Measurements from ENCODE around the gene TNFRSF17.
"Not testable (repeated sequence)": the region's sequence is repeated elsewhere in the genome, so short reads cannot be mapped to it uniquely, and the experiment has no call there.

Gene TNFRSF17

GRCh38 chr16:11964761-11965551, at the start of gene TNFRSF17:
Gene TNFRSF17, plus strand, starts transcription at chr16:11965210. Its CDS starts 115 bp downstream, at chr16:11965325.
- DNase-seq: no peak

- peak; percentile 98 for DNase-seq
Measured at GRCh38 chr16:11915644-11916523, 49.1 kb upstream of the TNFRSF17 start, which contains the start of gene GSPT1. Gene GSPT1, minus strand, starts transcription at chr16:11915956. Its CDS starts 236 bp downstream, at chr16:11915720.

GRCh38 chr16:11916524-11917285, 48.3 kb upstream of the TNFRSF17 start:
- DNase-seq: peak; percentile 59

DNA sequence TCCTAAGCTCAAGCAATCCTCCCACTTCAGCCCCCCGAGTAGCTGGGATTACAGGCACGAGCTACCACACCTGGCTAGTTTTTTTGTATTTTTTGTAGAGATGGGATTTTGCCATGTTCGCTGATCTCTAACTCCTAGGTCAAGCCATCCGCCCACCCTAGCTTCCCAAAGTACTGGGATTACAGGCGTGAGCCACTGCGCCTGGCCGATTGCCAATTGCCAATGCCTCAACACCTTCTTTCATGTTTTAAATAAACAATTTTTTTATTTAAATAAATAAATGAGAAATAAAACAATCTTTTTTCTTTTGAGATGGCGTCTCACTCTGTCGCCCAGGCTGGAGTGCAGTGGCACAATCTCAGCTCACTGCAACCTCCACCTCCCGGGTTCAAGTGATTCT, 41.0 kb upstream of the TNFRSF17 start:
- DNase-seq: not testable (repeated sequence)

DNA sequence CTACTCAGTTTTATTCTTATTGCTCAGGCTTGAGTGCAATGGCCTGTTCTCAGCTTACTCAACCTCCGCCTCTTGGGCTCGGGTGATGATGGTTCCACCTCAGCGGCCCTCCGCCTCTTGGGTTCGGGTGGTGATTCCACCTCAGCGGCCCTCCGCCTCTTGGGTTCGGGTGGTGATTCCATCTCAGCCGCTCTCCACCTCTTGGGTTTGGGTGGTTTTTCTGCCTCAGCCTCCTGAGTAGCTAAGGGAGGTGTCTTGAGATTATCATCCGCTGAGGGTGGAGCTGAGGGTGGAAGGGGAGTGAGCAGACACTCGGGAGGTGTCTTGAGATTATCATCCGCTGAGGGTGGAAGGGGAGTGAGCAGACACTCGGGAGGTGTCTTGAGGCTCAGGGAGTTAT, 37.7 kb upstream of the TNFRSF17 start:
- DNase-seq: not testable (repeated sequence)

DNA sequence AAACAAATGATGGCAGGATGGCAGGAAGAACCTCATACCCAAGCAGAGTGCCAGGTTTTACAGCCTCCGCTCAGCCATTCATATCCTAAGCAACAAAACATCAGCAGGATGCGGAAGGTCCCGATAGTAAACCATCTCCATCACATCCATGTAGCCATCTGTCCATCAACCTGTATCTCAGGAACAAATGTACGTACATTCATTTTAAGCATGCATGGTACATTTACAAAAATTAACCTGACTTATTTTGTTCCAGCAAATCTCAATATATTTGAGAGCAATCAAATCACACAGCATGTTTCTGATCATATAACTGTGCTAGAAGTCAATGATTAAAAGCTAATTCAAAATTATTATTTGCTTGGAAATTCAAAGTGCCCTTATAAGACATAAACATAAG, 23.1 kb upstream of the TNFRSF17 start, which contains the start of gene NPIPB2:
Gene NPIPB2 (minus strand): TSS at position 101 of the 400 bp plus-strand sequence. CDS start 0 bp downstream, at position 101.
- DNase-seq: not testable (repeated sequence)

DNA sequence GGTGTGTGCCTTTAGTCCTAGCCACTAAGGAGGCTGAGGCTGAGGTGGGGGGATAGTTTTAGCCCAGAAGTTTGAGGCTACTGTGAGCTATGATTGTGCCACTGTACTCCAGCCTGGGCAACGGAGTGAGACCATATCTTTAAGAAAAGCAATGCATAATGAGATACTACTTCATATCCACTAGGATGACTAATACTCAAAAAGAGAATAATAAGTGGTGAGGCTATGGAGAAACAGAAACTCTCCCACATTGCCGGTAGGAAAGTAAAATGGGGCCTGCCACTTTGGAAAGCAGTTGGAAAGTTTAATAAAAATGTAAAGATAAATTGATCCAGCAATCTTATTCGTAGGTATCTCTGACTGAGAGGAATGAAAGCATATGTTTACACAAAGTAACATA, 18.6 kb upstream of the TNFRSF17 start:
- DNase-seq: no peak

DNA sequence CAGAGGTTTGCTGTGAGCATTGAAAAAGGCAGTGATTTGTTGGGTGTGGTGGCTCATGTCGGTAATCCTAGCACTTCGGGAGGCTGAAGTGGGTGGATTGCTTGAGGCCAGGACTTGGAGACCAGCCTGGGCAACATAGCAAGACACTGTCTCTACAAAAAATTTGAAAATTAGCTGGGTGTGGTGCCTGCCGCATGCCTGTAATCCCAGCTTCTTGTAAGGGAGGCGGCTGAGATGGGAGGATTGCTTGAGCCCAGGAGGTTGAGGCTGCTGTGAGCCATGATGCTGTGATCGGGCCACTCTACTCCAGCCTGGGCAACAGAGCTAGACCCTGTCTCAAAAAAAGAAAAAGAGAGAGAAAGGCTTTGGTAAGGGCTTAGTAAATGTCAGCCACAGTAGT, 16.2 kb upstream of the TNFRSF17 start:
- DNase-seq: no peak

DNA sequence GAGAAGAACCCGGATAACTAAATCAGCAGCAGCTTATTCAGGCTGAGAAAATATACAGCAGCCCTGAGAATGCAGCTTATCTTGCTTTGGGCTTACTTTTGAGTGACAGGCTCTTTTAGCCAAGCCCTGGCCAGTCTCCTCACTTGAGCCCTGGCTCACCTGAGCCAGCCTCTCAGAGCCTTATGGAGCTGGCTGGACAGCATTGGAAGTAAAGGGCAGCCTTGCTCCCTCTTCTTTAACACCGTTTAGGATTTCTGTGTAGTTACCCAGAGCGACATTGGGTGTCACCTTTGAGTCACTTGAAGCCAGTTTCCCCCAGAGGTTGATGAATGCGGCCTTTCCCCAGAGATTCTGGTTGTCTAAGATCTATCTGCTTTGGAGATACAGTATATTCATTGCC, 15.5 kb upstream of the TNFRSF17 start:
- peak; percentile 3 for DNase-seq

- DNase-seq: no peak
Measured at GRCh38 chr16:11950388-11950787, 14.6 kb upstream of the TNFRSF17 start.

DNA sequence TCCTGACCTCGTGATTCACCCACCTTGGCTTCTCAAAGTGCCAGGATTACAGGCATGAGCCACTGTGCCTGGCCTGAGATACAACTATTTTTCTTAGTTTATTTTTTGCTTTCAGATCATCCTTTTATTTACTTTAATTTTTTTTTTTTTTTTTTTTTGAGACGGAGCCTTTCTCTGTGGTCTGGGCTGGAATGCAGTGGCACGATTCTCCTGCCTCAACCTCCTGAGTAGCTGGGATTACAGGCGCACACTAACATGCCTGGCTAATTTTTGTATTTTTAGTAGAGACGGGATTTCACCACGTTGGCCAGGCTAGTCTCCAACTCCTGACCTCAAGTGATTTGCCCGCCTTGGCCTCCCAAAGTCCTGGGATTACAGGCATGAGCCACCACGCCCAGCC, 11.4 kb upstream of the TNFRSF17 start:
- not testable (repeated sequence) for DNase-seq

DNA sequence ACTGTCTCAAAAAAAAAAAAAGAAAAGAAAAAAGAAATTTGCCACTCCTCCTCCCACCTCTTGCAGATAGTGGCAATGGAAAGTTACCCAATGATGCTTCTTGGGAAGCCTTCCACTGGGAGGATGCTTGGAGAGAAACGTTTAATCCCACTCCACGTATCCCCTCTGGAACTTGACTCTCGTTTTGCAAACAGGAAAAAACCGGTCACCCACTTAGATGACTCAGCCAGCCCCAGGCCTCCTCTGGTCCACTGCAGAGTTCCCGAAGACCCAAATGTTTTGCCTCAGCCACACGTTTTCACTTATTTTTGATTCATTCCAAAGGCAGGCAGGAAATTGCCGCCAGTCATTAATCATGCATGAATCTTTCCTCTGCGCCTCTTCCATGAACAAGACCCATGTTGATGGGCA, 9.3 kb upstream of the TNFRSF17 start:
- no peak for DNase-seq

- no peak for DNase-seq
Measured at GRCh38 chr16:11956558-11956957, 8.5 kb upstream of the TNFRSF17 start.

DNA sequence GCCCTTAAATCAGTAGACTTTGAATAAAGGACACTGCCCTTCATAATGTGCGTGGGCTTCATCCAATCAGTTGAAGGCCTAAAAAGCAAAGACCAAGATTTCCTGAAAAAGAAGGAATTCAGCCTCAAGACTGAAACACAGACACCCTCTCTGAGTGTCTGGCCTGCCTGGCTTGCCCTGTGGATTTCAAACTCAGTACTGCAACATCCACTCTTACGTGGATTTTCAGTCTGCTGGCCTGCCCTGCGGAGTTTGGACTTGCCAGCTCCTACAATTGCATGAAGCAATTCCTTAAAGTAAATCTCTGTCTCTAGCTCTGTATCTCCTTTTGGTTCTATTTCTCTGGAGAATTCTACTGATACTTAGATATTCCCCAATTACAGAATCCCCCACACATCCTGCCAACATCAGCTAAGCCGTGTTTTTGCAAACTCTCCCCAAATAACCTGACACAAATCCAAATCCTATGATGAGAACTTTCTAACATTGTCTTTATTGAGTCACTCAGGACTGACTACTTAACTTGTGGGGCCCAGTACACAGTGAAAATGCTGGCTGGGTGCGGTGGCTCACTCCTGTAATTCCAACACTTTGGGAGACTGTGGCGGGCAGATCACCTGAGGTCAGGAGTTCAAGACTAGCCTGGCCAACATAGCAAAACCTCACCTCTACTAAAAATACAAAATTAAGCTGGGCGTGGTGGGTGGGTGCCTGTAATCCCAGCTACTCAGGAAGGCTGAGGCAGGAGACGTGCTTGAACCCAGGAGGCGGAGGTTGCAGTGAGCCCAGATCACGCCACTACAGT, 7.2 kb upstream of the TNFRSF17 start:
- no peak for DNase-seq

DNA sequence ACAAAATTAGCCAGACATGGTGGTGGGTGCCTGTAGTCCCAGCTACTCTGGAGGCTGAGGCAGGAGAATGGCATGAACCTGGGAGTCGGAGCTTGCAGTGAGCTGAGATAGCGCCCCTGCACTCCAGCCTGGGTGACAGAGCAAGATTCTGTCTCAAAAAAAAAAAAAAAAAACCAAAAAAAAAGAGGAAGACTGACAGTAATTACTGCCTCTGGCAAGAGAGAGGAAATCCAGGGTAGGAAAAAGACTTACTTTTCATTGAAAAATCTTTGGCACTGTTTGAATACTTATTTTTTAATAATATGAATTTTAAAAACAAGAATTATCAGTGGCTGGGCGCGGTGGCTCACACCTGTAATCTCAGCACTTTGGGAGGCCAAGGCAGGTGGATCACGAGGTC, 2.6 kb upstream of the TNFRSF17 start:
- not testable (repeated sequence) for DNase-seq

DNA sequence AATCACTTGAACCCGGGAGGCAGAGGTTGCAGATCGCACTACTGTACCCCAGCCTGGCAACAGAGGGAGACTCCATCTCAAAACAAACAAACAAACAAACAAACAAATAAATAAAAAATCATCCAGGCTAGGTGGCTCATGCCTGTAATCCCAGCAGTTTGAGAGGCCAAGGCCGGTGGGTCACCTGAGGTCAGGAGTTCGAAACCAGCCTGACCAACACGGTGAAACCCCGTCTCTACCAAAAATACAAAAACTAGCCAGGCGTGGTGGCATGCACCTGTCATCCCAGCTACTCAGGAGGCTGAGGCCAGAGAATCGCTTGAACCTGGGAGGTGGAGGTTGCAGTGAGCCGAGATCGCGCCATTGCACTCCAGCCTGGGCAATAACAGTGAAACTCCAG, 2.0 kb upstream of the TNFRSF17 start:
- DNase-seq: not testable (repeated sequence)

DNA sequence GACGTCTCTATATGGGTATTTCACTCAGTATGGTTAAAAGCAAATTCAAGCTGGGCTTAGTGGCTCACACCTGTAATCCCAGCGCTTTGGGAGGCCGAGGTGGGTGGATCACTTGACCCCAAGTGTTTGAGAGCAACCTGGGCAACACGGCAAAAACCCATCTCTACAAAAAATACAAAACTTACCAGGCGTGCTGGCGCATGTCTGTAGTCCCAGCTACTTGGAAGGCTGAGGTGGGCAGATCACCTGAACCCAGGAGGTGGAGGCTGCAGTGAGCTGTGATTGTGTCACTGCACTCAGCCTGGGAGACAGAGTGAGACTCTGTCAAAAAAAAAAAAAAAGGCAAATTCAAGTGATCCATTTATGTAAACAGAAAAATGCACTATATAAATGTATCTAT, 1.3 kb upstream of the TNFRSF17 start:
- no peak for DNase-seq

GRCh38 chr16:11966173-11966572, 1.2 kb downstream of the TNFRSF17 start:
- DNase-seq: no peak

- no peak for DNase-seq
Measured at GRCh38 chr16:11967195-11967911, 2.3 kb downstream of the TNFRSF17 start.

DNA sequence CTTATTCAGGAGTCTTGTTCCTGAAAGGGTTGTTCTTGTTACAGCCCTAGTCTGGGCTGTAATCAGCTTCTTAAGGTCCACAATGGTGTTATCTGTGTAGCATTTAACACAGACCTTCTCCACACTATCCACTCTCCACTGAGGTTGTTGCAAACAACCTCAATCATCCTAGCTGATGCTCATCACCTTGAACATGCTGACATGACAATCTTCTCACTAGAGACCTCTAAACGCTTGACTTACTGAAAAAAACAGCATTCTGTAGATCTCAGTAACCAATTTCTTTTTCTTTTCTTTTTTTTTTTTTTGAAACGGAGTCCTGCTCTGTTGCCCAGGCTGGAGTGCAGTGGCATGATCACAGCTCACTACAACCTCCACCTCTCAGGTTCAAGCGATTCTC, 3.6 kb downstream of the TNFRSF17 start:
- DNase-seq: no peak

GRCh38 chr16:11970292-11970691, 5.3 kb downstream of the TNFRSF17 start:
- DNase-seq: not testable (repeated sequence)

All from NCI-H774 (cell line).